Stimulated activated CD8-positive, alpha-beta memory T cell treated with anti-CD3 and anti-CD28 coated beads, Interleukin-7, amount 100 ng/mL, for 24 hours (primary cell): ENCODE results near the gene LAMTOR5.
"Not testable (repeated sequence)": the region's sequence is repeated elsewhere in the genome, so short reads cannot be mapped to it uniquely, and the experiment has no call there.

Source experiments
- DNase-seq: peaks from one replicate; pipeline ENCODE4 v3.0.0-alpha.2; 2020; ENCODE audit warnings: low read depth

LAMTOR5 gene

DNA sequence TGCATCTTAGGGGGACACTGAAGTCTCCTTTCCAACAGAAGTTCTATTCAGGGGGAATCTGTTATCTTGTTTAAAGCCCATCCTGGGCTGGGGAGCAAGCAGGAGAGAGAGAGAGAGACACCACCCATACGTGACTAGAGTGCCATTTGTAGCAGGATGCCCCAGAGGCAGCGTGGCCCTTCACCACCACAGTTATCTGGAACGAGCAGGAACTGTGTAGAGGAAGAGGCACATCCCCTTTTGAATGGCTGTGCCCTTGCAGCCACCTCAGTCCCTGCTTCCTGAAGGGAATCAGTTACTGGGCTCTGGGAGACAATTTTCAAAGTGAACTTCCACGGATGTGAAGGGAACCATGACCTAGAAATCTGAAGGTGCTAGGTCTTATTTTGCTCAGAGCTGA lies 19.4 kb upstream of the LAMTOR5 start:
- no peak for DNase-seq

DNA sequence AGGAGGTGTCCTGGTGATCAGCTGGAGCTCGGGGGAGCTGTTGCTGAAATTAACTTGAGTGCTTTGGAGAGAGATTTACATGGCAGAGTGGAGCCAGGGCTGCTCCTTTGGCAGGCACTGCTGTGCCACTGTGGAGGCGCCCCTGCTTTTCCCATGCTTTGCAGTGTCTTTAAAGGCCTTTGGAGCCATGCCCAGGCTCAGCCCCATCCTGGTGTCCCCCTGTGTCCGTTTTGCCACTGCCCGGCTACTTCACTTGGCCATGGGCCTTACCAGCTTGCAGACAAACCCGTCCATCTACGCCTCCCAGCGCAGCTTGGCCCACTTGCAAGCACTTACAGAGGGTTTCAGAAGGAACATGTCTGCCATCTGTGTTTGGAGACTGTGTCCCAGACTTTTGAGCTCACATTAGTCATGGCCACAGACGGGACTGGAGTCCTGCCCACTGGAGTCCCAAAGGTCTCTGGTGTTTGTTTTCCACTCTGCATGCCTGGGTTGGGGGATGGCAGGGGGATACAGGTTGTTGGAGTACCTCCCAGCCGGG lies 18.2 kb upstream of the LAMTOR5 start:
- no peak for DNase-seq

DNA sequence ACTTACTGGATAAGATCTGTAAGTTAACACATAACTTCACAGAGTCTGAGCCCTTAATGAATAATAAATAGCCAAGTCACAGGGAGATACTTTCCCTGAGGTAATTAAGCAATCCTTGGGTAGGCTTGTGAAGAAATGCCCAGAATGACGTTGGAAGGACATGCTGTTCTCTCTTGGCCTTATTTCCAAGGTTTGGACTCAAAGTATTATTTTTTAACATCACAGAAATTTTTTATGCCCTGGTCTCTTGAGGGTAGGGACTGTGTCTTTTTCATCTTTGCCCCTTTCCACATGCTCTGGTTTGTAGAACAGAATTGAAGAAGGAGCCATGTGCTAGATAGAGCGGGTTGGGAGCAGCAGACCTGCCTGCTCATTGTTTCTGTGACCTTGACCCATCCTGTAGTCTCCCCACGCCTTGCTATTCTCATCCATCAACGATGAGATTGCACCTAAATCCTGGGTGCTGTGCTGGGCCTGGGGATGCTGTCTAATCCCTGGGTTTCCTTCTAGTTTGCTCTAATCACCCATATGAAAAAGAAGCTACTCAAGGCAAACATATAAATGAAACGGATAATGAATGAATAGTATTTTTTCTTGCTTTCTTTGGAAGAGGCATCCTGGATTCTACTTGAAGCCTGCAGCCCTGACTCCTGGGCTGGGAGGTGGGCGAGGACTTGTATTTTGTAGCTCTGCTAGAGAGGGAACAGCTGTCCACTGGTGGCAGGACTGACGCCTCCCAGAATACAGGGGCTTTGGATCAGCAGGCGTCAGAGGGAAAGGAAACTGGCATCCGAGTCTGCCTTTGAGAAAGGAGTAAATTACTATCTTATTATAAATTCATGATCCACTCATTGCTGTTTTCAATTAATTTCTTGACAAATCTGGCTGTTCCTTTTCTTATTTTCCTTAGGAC lies 17.5 kb upstream of the LAMTOR5 start:
- no peak for DNase-seq

DNA sequence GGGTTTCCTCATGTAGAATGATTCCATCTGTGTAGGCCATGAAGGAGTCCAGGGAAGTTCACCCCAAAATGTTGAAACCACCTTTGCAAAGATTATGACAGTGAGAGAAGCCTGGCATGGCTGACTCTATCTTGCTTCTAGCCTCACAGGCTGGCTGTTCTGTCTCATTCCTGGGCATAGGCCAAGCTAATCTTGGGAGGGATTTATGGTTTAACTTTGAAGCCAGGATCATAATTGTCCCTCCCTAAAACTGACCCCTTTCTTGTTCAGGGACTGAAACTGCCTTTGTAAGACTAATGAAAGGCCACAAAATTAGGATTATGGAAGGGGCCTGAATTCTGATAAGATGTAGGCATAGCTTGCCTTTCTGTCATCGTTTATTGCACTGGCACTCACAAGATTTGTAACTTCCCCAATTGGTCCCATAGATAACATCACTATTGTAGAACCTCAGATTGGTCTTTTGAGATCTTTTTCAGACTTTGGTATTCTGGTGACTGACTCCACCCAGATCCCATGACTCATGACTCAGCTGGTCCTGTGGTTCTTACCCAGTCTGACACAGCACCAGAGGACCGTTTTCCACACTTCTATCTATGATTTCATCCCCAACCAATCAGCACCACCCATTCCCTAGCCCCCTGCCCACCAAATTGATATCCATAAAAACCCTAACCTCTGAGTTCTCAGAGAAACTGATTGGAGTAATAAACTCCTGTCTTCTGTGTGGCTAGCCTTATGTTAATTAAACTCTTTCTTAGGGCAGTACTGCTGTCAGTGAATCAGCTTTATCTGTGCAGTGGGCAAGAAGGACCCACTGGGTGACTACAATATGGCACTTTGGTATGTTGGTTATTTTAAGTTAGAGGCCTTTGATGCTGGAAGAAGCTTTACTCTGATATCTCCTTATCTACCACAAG lies 13.6 kb upstream of the LAMTOR5 start:
- DNase-seq, result no peak

DNA sequence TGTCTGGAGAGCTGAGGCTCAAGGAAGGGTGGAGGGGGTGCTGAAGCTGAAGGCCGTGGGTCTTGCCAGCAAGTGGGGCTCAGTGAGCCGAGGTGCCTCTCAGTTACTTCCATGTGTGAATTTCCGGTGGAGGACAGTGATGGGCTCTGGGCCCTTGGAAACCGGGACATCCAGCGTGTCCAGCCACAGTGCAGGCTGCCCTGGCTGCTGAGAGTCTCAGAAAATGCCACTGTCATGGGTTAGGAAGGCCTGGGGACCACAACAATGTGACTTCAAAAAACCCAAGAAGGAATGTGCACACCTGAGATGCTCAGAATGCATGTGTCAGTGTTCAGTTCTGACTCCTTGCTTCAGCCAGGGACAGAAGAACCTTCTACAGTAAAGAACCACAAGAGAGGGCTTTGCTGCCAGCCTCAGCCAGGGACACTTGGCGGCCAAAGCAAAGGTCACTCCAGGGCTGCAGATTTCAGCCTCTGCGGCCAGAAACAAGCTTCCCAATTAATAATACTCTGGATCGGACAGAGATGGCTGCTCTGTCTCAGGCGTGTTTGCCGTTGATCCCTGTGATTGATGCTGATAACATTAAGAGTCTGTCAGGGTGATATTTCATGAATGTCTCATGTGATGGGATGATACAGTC lies 12.6 kb upstream of the LAMTOR5 start:
- DNase-seq, result no peak

DNA sequence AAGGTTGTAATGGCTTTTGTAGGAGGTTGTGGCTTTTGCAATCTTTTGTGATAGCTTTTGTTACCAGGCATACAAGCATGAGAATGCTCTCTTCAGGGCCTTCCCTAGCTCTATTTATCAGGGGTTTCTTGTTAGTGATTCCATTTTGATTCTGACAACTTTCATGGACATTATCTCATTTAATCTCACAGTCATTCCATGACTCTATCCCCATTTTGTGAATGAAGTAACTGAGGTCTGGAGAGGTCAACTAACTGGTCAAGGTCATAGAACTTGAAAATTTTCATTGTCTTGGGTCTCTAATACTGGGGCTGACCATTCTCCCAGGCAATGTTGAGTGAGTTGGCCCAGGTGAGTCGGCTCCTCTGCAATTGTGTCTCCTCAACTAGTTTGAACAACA lies 11.2 kb upstream of the LAMTOR5 start:
- no peak for DNase-seq

DNA sequence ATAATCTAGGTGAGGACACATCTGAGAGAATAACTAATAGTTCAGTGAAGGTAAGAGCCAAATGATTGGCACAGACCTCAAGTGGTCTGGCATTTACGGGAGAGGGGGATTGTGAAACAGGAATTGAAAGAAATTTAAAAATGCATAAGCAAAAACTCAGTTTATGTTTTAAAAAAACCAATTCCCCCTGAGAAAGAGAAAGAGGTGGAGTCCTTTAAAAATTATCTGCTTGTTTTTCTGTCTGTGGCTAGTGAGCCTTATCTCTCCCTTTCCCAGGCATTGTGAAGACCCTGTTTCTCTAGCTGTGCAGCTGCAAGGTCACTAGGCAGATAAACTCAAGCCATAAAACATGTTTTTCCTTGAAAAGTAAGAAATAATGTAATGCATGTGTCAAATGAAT lies 5.6 kb upstream of the LAMTOR5 start:
- DNase-seq, result not testable (repeated sequence)

DNA sequence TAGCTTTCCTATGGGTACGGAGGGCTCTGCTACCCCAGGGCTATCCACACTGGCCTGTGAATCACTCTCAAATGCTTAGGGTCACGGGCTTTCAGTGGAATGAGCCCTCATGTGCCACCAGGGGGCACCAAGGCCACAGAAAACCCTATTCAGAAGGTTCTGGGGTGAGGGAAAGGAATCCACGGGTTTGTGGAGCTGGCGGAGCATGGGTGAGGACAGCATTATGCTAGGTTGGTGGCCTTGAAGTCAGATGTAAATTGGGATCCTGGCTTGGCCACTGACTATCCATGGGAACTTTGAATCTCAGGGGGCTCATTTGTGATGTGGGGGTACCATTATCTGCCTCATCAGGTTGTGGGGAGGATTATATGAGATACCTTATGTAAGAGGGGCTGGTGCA lies 5.1 kb upstream of the LAMTOR5 start:
- DNase-seq, result peak; percentile 41

DNA sequence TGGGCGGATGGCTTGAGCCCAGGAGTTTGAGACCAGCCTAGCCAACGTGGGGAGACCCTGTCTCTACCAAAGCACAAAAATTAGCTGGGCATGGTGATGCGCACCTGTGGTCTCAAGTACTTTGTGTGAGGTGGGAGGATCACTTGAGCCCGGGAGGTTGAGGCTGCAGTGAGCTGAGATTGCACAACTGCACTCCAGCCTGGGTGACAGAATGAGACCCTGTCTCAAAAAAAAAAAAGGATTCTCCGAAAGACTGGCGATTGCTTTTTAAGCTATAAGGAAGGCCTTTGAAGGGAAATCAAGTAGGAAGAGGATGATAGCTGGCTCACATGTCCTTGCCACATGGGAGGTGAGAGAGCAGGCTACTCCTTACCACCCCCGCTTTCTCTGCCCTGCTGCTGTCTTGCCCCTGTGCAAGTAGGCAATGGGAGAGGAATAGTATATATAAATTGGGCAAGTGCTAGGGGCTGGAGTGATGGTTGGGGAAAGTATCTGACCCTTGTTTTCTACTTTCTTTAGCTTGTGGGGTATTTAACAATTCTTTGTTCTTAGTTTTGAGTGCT lies 3.8 kb upstream of the LAMTOR5 start:
- DNase-seq, result no peak

DNA sequence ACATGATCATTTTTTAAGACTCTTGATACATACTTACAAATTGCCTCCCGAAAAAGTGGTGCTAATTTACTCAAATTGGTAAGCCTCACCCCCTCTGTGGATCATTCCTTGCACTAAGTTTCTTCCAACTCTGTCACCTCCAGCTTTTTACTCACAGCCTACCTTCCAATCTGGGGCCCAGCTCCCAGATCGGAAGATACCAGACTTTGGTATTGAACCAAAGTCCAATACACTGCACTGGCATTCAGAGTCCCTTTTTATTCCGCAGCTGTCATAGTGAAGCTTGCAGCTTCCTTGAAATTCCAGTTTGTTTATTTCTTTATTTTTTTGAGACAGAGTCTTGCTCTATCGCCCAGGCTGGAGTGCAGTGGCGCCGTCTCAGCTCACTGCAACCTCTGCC lies 1.8 kb upstream of the LAMTOR5 start:
- DNase-seq, result no peak

DNA sequence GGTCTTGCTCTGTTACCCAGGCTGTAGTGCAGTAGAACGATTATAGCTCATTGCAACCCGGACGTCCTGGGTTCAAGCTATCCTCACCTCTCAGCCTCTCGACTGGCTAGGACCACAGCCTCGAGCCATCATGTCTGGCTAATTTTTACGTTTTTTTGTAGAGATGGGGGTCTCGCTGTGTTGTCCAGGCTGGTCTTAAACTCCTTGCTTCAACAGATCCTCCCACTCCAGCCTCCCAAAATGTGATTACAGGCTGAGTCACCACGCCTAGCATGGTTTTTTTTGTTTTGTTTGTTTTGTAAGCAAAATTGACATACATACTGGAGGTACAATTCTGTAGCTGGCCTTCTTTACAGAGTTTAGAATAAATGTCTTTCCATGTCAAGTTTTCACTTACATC lies 994 bp upstream of the LAMTOR5 start:
- no peak for DNase-seq

DNA sequence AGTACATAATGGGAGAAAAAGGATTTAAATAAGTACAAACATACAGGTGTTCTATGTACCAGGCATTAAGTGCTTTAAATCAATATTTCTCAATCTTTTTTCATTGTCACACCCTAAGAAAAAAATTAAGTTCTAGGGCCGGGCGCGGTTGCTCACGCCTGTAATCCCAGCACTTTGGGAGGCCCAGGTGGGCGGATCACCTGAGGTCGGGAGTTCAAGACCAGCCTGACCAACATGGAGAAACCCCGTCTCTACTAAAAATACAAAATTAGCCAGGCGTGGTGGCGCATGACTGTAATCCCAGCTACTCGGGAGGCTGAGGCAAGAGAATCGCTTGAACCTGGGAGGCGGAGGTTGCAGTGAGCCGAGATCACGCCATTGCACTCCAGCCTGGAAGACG lies 1.1 kb downstream of the LAMTOR5 start:
- not testable (repeated sequence) for DNase-seq

DNA sequence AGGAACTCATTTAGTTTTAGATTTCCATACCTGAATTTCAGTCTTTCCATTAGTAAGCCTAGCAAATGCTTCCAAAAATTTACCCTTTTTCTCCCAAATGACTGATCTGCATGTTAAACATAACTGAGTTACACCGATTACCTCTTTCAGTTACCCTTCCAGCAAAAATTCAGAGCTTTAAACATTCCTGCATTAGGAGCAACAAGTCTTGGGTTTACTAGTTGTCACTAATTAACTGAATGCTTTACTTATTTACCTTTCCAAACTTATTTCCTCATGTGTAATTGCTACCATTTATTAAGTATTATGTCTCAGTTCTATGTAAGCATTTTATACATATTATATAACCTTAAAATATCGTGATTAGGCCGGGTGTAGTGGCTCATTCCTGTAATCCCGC lies 3.1 kb downstream of the LAMTOR5 start:
- no peak for DNase-seq

DNA sequence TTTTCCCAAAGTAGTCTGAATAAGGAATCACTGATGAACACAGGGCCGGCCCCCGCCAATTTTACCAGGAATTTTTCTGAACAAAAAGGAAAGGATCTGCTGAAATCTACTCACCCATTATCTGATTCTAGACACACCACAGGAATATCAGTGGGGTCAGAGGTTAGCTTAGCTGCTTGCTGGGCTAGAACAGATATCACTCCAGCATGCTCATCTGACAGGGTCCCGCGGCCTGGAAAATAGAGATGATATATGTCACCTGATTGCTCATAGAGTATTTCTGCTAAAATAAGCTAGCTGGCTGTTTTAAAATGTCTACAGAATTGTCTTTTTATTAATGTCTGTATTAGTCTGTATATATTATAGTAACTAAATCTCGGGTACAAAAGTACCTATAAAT lies 3.7 kb downstream of the LAMTOR5 start:
- no peak for DNase-seq

DNA sequence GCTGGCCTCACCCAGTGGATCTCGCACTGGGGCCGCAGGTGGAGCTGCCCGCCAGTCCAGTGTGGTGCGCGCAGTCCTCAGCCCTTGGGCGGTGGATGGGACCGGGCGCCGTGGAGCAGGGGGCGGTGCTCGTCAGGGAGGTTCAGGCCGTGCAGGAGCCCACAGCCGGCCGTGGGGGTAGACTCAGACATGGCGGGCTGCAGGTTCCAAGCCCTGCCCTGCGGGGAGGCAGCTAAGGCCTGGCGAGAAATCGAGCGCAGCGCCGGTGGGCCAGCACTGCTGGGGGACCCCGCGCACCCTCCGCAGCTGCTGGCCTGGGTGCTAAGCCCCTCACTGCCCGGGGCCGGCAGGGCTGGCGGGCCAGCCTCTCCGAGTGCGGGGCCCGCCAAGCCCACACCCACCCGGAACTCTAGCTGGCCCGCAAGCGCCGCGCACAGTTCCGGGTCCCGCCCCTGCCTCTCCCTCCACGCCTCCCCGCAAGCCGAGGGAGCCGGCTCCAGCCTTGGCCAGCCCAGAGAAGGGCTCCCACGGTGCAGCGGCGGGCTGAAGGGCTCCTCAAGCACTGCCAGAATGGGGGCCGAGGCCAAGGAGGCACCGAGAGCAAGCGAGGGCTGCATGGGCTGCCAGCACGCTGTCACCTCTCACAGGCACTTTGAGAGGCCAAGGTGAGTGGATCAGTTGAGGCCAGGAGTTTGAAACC lies 11.1 kb downstream of the LAMTOR5 start:
- not testable (repeated sequence) for DNase-seq

DNA sequence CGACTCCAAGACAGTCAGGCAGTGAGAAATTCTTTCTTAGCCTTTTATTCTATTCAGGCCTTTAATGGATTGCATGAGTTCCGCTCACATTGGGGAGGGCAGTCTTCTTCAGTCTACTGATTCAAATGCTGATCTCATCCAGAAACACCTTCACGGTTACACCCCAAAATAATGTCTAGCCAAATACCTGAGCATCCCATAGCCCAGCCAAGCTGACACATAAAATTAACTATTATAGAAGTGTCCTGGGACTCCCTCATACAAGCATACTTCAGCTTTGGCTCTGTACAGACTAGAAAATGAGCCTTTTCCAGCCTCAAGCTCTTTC lies 13.0 kb downstream of the LAMTOR5 start:
- DNase-seq, result no peak

DNA sequence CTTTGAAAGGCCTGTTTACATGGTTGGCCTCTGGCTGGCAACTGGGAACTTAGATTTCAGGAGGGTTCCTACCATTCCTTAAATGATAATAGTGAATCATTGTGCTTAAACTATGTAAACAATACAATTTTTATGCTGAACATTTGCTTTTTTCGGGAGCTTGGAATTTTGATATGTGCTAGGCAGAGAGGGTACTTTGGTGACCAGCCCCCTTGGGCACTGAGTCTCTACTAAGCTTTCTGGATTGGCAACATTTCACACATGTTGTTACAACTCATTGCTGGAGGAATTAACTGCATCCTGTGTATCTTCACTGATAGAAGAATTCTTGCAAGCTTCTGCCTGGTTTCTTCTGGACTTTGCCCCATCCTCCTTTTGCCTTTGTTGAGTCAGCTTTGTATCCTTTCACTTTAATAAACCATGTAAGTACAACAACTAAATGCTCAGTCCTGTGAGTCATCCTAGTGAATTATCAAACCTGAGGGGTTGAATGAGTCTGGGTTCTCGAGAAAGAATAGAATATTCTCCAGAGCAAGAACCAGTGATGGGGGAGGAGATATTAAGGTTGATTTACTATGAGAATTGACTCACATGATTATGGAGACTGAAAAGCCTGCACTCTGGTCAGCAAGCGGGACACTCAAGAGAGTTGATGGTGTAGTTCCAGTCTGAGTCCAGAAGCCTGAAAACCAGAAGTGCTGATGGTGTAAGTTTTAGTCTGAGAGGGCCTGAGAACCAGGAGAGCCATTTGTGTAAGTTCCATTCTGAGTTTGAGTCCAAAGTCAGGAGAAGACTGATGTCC lies 13.6 kb downstream of the LAMTOR5 start:
- DNase-seq, result no peak

DNA sequence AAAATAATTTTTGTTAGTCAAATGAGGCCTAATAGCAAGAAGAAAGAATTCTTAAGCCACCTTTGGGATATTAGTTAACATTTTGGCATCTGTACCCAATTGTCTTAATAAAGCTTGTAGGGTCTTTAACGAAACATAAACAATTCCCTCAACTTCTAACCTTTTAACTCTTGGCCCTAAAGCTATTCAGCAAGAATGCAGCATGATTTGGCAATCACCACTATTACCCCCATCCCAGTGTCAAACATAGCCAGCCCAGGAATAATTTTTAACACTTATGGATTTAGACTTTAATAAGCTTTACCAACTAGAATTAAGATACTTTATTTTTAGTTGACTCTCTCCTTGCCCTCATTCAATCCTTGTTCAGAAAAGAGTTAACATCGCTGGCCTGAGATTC lies 14.2 kb downstream of the LAMTOR5 start:
- DNase-seq, result no peak

DNA sequence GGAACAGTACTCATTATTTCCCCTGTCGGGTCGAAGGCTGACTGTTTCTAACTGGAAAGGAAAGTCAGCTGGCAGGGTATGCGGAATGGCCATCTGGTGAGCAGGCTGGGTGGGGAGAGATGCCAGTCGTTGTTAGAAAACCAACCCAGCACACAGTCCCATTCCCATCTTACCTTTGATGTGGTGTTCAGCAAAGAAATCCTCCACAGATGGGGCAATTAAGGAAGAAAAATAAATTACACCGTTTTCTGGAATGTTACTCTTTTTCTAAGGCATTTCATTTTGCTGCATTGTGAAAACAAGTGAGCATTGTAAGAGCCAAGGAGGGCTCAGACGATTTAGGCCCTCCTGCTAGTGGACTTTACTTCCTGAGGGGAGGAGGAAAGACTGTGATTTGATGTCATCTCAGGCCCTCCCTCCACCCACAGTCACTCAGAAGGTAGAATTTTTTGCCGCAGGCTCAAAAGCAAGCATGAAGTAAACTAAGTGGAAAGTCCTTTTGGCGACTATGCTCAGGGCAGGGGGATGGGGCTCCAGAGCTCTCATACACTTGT lies 16.7 kb downstream of the LAMTOR5 start, which contains the start of gene SLC16A4:
Gene SLC16A4 (minus strand): TSS at position 335 of the 554 bp plus-strand sequence. CDS start 1,703 bp downstream, outside the sequence.
- no peak for DNase-seq

DNA sequence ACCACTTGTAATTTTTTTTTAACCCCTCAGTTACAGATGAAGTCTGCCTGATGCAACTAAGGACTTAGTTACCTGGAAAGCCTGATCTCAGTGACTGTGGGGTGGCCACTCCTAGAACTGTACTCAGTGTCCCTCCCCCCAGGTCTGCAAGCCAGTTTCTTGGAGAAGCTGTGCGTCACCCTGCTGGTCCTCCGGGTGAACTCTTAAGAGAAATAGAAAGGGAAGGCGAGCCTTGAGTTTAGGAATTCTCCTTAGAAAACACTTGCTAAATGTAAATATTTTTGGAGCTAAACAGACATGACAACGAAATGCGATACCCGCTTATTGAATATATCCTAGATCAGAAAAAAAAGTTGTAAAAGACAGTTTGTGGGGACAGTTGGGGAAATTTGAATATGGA lies 17.4 kb downstream of the LAMTOR5 start:
- no peak for DNase-seq
